ENCODE results near the gene ACSF2.
"Not testable (repeated sequence)": the region's sequence is repeated elsewhere in the genome, so short reads cannot be mapped to it uniquely, and the experiment has no call there.

The ACSF2 gene

DNA sequence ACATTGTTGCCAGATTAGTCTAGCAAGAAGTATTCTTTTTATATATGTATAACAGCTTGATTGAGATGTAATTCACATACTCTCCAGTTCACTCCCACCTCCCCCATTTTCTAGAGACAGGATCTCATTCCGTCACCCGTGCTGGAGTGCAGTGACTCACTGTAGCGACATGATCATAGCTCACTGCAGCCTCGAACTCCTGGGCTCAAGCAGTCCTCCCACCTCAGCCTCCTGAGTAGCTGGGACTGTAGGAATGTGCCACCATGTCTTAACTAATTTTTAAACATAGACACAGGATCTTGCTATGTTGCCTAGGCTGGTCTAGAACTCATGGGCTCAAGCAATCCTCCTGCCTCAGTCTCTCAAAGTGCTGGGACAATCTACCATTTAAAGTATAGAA, 49.3 kb downstream of the ACSF2 start:
- DNase-seq (ENCODE audit: insufficient read length, low spot score), result no peak
- FAIRE-seq, result no peak
- no peak for TF ChIP-seq POLR2AphosphoS5 (IDR thresholded peaks at IDR 0.05; ENCODE audit: low read depth, low read length)
- TF ChIP-seq TAF1 (IDR thresholded peaks at IDR 0.05; ENCODE audit: low read depth, low read length), result no peak
- TF ChIP-seq SPI1 (IDR thresholded peaks at IDR 0.05; ENCODE audit: low read depth, low read length), result no peak
- no peak for TF ChIP-seq POLR2A (IDR thresholded peaks at IDR 0.05; ENCODE audit: low read depth, low read length)

DNA sequence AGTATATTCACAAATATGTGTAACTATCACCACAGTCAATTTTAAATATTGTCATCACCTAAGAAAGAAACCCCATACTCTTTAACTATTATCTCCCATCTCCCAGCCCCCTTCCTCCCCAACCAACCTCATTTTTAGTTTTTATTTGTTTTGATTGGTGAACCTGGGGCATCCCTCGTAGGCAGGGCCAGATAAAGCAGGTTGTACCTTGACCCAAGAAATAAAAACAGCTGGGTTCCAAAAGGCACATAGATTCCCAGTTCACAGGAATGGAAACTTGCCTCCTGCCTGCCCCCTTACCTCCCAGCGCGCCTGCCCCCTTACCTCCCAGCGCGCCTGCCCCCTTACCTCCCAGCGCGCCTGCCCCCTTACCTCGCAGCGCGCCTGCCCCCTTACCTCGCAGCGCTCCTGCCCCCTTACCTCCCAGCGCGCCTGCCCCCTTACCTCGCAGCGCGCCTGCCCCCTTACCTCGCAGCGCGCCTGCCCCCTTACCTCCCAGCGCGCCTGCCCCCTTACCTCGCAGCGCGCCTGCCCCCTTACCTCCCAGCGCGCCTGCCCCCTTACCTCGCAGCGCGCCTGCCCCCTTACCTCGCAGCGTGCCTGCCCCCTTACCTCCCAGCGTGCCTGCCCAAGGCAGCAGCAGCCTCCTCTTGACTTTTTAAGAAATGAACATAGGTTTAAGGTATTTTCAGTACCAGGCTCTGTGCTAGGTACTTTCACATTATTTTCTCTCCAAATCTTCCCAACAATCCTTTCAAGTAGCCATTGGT, 49.9 kb downstream of the ACSF2 start:
- FAIRE-seq; DNase-seq (ENCODE audit: insufficient read length, low spot score): not testable (repeated sequence)

- FAIRE-seq (no peak), DNase-seq (ENCODE audit: insufficient read length, low spot score) (no peak)
- no peak for TF ChIP-seq TAF1 (IDR thresholded peaks at IDR 0.05; ENCODE audit: low read depth, low read length)
- TF ChIP-seq SPI1 (IDR thresholded peaks at IDR 0.05; ENCODE audit: low read depth, low read length), result no peak
- TF ChIP-seq POLR2A (IDR thresholded peaks at IDR 0.05; ENCODE audit: low read depth, low read length), result no peak
- no peak for TF ChIP-seq PAX5 (IDR thresholded peaks at IDR 0.05; ENCODE audit: insufficient read depth, low read length, severe bottlenecking)
- TF ChIP-seq POU2F2 (IDR thresholded peaks at IDR 0.05; ENCODE audit: low read depth, low read length), result no peak
- no peak for TF ChIP-seq POLR2AphosphoS5 (IDR thresholded peaks at IDR 0.05; ENCODE audit: low read depth, low read length)
These were observed 50.7 kb downstream of the ACSF2 start for GRCh38 chr17:50476545-50477315.

- FAIRE-seq (no peak), DNase-seq (ENCODE audit: insufficient read length, low spot score) (no peak)
- TF ChIP-seq PAX5 (IDR thresholded peaks at IDR 0.05; ENCODE audit: insufficient read depth, low read length, severe bottlenecking) (no peak), POLR2A (IDR thresholded peaks at IDR 0.05; ENCODE audit: low read depth, low read length) (no peak), POLR2AphosphoS5 (IDR thresholded peaks at IDR 0.05; ENCODE audit: low read depth, low read length) (no peak), SPI1 (IDR thresholded peaks at IDR 0.05; ENCODE audit: low read depth, low read length) (no peak)
These were observed 52.0 kb downstream of the ACSF2 start for GRCh38 chr17:50477976-50478375.

DNA sequence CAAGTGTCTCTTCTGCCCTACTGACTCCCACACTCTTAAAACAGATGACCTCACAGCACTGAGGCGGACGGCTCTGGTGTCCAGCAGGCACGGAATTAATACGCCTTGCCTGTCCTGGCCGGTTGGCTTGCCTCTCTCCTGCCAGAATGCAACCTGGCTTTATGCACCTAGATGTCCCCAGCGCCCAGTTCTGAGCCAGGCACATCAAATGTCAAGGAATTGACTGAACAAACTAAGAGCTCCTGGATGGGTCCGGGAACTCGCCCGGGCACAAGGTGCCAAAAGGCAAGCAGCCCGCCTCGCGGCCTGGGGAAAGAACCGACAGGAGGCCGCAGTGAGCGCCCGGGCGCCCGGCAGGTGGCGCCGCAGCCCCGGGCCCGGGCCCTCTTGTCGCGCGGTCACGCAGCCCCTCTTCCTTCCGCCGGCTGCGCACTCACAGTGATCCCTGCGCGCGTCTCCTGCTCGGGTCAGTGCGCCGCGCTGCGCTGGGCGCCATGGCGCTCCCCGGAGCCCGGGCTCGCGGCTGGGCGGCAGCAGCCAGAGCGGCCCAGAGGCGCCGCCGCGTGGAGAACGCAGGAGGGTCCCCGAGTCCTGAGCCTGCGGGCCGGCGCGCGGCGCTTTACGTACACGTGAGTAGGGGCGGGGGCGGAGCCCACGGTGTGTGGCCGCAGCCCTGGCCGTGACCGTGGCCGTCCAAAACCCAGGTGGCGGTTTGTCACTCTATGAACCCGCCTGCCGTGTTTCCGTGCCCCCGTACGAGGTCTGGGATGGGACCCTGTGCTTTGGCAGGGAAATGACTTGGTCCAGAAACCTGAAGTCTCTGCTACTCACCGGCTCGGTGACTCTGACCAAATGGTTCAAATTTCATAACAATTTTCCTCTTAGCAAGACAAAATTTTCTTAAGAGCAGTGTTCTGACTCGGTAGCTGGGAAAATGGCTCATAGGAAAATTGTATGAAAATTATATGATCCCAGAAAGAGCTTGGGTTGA, 52.7 kb downstream of the ACSF2 start, which contains the start of gene RSAD1:
Gene RSAD1 (plus strand): TSS at position 470 of the 991 bp plus-strand sequence. CDS start 25 bp downstream, at position 495.
- DNase-seq (ENCODE audit: insufficient read length, low spot score) (peak; percentile 87), FAIRE-seq (peak; percentile 93)
- TF ChIP-seq POLR2A (IDR thresholded peaks at IDR 0.05; ENCODE audit: low read depth, low read length) (peak; percentile 81), PAX5 (IDR thresholded peaks at IDR 0.05; ENCODE audit: insufficient read depth, low read length, severe bottlenecking) (peak; percentile 86), POU2F2 (IDR thresholded peaks at IDR 0.05; ENCODE audit: low read depth, low read length) (no peak; the same call in 1 of the 2 replicates), TAF1 (IDR thresholded peaks at IDR 0.05; ENCODE audit: low read depth, low read length) (peak; percentile 61; the same call in 1 of the 2 replicates), POLR2AphosphoS5 (IDR thresholded peaks at IDR 0.05; ENCODE audit: low read depth, low read length) (peak; percentile 70), SPI1 (IDR thresholded peaks at IDR 0.05; ENCODE audit: low read depth, low read length) (no peak)

- FAIRE-seq, result peak; percentile 92
- DNase-seq (ENCODE audit: insufficient read length, low spot score), result peak; percentile 75
- TF ChIP-seq POLR2A (IDR thresholded peaks at IDR 0.05; ENCODE audit: low read depth, low read length), result no peak
- TF ChIP-seq TAF1 (IDR thresholded peaks at IDR 0.05; ENCODE audit: low read depth, low read length), result no peak
- TF ChIP-seq PAX5 (IDR thresholded peaks at IDR 0.05; ENCODE audit: insufficient read depth, low read length, severe bottlenecking), result no peak
- no peak for TF ChIP-seq POU2F2 (IDR thresholded peaks at IDR 0.05; ENCODE audit: low read depth, low read length)
These were observed 53.6 kb downstream of the ACSF2 start for GRCh38 chr17:50479522-50480141.

- no peak for DNase-seq (ENCODE audit: insufficient read length, low spot score)
- TF ChIP-seq PAX5 (IDR thresholded peaks at IDR 0.05; ENCODE audit: insufficient read depth, low read length, severe bottlenecking), result no peak
- TF ChIP-seq POU2F2 (IDR thresholded peaks at IDR 0.05; ENCODE audit: low read depth, low read length), result no peak
- FAIRE-seq, result no peak
These were observed 54.2 kb downstream of the ACSF2 start for GRCh38 chr17:50480142-50480764.

GRCh38 chr17:50480854-50481490, 55.0 kb downstream of the ACSF2 start:
- FAIRE-seq, result no peak
- no peak for DNase-seq (ENCODE audit: insufficient read length, low spot score)
- TF ChIP-seq POLR2AphosphoS5 (IDR thresholded peaks at IDR 0.05; ENCODE audit: low read depth, low read length) (no peak), POU2F2 (IDR thresholded peaks at IDR 0.05; ENCODE audit: low read depth, low read length) (no peak)

DNA sequence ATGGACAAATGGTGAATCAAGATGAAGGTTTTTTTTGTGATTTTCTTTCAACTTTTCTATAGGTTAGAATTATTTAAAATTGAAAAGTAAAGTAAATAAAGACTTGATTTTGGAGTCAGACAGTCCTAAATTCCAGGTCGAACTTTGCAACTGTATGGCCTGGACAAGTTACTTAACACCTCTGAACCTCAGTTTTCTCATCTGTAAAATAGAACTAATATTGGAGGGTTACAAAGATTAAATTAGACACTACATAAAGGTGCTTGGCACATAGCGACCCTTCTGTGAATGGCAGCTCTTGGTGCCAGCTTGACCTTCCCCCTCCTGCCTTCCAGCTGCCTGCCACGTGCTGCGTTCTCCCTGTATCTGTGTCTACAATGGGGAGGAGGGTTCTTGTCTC, 55.6 kb downstream of the ACSF2 start:
- no peak for TF ChIP-seq TAF1 (IDR thresholded peaks at IDR 0.05; ENCODE audit: low read depth, low read length)
- TF ChIP-seq SPI1 (IDR thresholded peaks at IDR 0.05; ENCODE audit: low read depth, low read length), result no peak
- no peak for TF ChIP-seq POU2F2 (IDR thresholded peaks at IDR 0.05; ENCODE audit: low read depth, low read length)
- TF ChIP-seq POLR2AphosphoS5 (IDR thresholded peaks at IDR 0.05; ENCODE audit: low read depth, low read length), result no peak
- TF ChIP-seq PAX5 (IDR thresholded peaks at IDR 0.05; ENCODE audit: insufficient read depth, low read length, severe bottlenecking), result no peak
- no peak for TF ChIP-seq POLR2A (IDR thresholded peaks at IDR 0.05; ENCODE audit: low read depth, low read length)
- no peak for DNase-seq (ENCODE audit: insufficient read length, low spot score)
- no peak for FAIRE-seq

Measured in GM12891 (cell line).